Hindlimb muscle (tissue), 1 donor: Measurements from ENCODE around the gene SUSD4. TPM values are rescaled to one million over a fixed set of nuclear protein-coding genes. Genes with fewer than 3 reads are reported as not detected.
"Not testable (repeated sequence)": the region's sequence is repeated elsewhere in the genome, so short reads cannot be mapped to it uniquely, and the experiment has no call there.

Experiments used
- DNase-seq: peaks from one replicate; pipeline ENCODE4 v3.0.0-alpha.2; 2013
- polyA plus RNA-seq: library from polyadenylated mRNA; unstranded; fragments of 120-200 nt; gene quantifications from one replicate; pipeline ENCODE4 v1.2.1, GENCODE V29; 2013; ENCODE audit not compliant: insufficient read length

Gene SUSD4
- polyA plus RNA-seq, 1 donor = 2.0 TPM

DNA sequence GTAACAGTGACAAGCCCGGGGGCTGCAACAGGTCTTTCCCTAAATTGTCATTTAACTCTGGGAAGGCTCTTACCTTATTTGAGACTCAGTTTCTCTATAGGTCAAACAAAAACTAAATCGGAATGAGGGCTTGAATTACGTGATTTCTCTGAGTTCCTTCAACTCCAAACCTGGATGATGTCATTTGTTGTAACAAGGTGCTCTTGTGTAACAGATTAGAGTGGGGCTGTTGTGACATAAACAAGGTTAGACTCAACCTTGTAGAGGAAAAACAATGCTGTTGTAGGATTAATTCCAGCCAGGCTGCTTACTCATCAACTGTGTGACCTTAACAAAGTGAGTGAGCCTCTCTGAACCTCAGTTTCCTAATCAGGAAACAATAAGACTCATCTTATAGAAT is 74.4 kb downstream of the SUSD4 start:
- DNase-seq = no peak

- no peak for DNase-seq
Observed at GRCh38 chr1:223288826-223289225, 75.2 kb downstream of the SUSD4 start.

- DNase-seq = no peak
Observed at GRCh38 chr1:223285452-223285851, 78.5 kb downstream of the SUSD4 start.

DNA sequence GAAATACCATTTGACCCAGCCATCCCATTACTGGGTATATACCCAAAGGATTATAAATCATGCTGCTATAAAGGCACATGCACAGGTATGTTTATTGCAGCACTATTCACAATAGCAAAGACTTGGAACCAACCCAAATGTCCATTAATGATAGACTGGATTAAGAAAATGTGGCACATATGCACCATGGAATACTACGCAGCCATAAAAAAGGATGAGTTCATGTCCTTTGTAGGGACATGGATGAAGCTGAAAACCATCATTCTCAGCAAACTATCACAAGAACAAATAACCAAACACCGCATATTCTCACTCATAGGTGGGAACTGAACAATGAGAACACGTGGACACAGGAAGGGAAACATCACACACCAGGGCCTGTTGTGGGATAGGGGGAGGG is 80.3 kb downstream of the SUSD4 start:
- not testable (repeated sequence) for DNase-seq

- DNase-seq = not testable (repeated sequence)
Observed at GRCh38 chr1:223278311-223278710, 85.7 kb downstream of the SUSD4 start.

GRCh38 chr1:223276029-223276428 is 87.9 kb downstream of the SUSD4 start:
- no peak for DNase-seq

GRCh38 chr1:223273511-223273910 is 90.5 kb downstream of the SUSD4 start:
- no peak for DNase-seq

GRCh38 chr1:223271085-223271781 is 92.7 kb downstream of the SUSD4 start:
- no peak for DNase-seq

DNA sequence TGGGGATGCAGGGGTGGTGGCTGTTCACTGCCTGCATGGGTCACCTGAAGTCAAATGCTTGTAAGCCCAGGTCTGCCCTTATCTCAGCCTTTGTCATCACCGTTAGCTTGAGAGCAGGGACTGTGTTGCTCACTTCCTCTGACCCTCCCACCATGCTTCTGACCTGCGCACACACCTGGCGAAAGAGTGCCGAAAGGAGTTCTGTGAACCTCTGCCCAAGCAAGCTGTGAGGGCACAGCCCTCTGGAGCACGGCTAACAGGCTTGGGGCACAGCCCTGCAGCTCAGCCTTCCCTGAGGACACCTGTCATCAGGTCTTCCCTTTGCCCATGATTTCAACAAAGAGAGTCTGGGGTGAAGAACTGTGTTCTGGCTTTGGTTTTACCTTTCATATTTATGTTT is 93.8 kb downstream of the SUSD4 start:
- no peak for DNase-seq

DNA sequence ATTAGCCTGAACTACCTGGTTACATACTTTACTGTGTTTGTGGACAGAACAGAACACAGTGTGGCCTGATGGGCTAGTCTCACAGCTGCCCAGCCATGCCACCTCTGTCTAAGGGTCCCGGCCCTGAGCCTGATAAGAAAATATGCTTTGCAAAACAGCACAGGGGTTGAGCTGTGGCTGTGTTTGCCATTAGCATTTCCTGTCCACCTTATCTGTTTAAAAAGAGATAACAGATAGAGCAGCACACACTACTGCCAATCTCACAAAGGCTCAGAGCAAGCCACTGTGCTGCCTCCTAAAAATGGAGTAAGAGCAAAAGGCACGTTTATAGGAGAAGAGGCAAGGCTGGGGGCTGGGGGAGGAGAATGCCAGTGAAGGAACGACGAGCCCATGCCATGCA is 95.0 kb downstream of the SUSD4 start:
- no peak for DNase-seq

- no peak for DNase-seq
Observed at GRCh38 chr1:223266632-223267172, 97.3 kb downstream of the SUSD4 start.

GRCh38 chr1:223264983-223265908 is 98.7 kb downstream of the SUSD4 start:
- DNase-seq = no peak

- DNase-seq = no peak
Observed at GRCh38 chr1:223264529-223264928, 99.4 kb downstream of the SUSD4 start.

DNA sequence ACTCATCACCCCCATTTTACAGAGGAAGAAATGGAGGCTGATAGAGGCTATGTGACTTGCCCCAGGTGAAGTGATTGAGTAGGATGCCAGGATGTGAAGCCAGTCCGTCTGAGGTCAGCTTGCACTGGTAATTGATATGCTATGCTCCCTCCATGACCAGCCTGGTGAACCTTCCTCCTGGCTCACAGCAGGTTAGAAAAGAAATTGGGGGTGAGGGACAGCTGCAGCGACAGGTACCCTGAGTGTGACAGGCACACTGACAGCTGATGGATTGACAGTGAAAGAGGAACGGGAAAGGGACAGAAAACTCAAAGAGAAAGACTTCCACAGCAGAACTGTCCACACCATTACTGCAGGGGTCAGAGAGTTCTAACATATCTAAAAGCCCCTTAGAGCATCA is 102.1 kb downstream of the SUSD4 start:
- no peak for DNase-seq

- DNase-seq = no peak
Observed at GRCh38 chr1:223260712-223261111, 103.3 kb downstream of the SUSD4 start.

DNA sequence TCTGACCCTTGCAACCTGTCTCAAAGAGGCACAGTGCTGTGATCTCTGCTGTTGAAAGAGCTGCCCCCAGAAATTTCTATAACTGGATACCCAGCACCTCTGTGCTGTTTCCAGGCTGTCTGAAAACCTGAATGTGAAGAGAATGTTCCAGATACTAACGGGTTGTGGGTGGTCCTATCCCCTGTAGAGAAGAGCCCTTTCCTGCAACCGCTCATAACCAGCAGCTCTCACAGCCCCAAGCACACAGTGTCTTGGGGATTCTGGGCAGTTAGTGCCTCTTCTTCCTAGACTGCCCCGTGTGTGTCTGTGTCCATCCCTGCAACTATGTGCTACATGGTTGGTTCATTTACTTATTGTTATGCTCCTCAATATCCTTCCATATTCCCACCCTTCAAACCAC is 104.5 kb downstream of the SUSD4 start:
- DNase-seq = no peak

DNA sequence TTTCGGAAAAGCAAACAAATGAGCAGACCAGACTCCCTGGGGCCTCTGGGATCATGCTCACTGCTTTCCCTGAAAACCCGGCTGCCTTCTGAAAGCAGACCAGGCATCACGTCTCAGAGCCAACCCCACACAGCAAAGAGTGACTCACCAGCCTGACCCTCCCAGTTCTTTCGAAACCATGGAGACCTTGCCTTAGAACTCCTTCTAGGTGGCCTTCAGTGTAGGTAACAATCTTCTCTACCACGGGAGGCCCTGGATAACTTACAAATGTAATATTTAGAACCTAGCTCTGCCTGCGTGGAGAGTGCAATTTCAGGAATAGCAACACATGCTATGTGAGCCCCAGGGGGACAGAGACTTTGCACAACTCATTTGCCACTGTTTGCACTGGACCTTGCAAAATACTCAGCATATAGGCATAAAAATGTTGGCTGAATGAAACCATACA is 105.2 kb downstream of the SUSD4 start:
- DNase-seq = no peak

- DNase-seq = no peak
Observed at GRCh38 chr1:223257856-223258550, 106.0 kb downstream of the SUSD4 start.

DNA sequence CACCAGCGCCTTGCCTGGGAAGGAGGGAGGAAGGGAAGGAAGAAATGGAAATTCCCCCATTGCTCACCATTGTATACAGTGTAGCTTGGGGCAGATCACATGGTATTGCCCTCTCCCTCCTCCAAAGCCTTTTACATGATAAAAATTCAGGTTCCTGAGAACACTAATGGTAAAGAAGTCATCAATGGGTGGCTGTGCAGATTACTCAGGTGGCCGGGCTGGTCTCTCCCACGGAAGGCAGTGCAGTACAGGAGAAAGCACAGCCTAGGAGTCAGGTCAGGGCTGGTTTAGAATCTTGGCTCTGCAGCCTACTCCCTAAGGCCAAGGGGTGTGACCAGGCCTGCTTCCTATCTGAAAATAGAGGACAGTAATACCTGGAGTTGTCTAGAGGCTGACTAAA is 107.9 kb downstream of the SUSD4 start:
- no peak for DNase-seq

DNA sequence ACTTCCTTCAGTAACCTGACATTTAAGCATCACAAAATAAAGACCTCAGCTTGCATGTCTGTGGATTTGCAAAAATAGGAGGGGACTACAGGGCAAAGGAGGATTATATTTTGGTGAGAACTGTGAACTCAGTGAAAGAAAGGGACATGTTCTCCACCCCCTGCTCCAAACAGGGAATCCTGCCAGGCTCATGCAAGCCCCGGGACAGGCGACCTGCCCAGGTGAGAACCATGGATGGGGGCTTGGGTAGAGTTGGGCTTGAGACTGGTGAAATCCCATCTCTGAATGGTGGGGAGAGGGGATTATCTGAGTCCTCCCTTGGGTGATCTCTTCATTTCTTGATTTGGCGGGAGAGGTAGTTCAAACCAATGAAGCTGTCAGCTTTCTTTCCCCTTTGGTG is 110.1 kb downstream of the SUSD4 start:
- DNase-seq = no peak

- not testable (repeated sequence) for DNase-seq
Observed at GRCh38 chr1:223251387-223251786, 112.6 kb downstream of the SUSD4 start.

- no peak for DNase-seq
Observed at GRCh38 chr1:223250632-223251015, 113.4 kb downstream of the SUSD4 start.
